SK-N-SH (cell line): Measurements from ENCODE around the gene CPAMD8. TPM values are rescaled to one million over a fixed set of nuclear protein-coding genes. Genes with fewer than 3 reads are reported as not detected.

Experiments
- CTCF ChIA-PET: fragments of 300-600, 350-600 bp; formaldehyde crosslinking; extraction: SDS; loops from one replicate; lab custom pipeline; 2021; lab: Yijun Ruan, JAX
- POLR2A ChIA-PET: fragments of 350-600 bp; sonication (Branson Sonifier 250); formaldehyde crosslinking; extraction: SDS; loops from one replicate; lab custom pipeline; 2020; ENCODE audit warnings: antibody characterized with exemption, inconsistent platforms; lab: Yijun Ruan, JAX
- DNase-seq: peaks from one replicate; pipeline ENCODE4 v3.0.0; 2012
- H2AFZ ChIP-seq: fragments of 200-600 bp; sonication (generic); 2 replicates; pipeline ENCODE4 v1.8.1; 2016; ENCODE audit warnings: antibody characterized with exemption, mild to moderate bottlenecking, low read depth
- H3F3A ChIP-seq: fragments of 200-600 bp; sonication (generic); replicated peaks from 2 replicates; pipeline ENCODE3; 2016; ENCODE audit warnings: antibody characterized with exemption, mild to moderate bottlenecking; ENCODE audit not compliant: insufficient read depth
- H3K27ac ChIP-seq, 2 experiments: fragments of 200-500 bp in 1 of 2; fragments of 200-600 bp in 1 of 2; sonication (Bioruptor generic) in 1 of 2; sonication (generic), shearing (Covaris generic) in 1 of 2; 2 replicates each; pipeline versions ENCODE4 v1.5.1 to v1.6.1; 2014 to 2016; ENCODE audit warnings: low read depth in 2 of 2, inconsistent platforms in 1 of 2, low read length in 1 of 2, mild to moderate bottlenecking in 1 of 2, mixed read lengths in 1 of 2
- H3K27me3 ChIP-seq: fragments of 200-600 bp; sonication (generic), shearing (Covaris generic); 2 replicates; pipeline ENCODE4 v1.6.1; 2016; ENCODE audit warnings: mixed run types; ENCODE audit not compliant: insufficient read depth
- H3K36me3 ChIP-seq, 2 experiments: fragments of 200-500 bp in 1 of 2; fragments of 200-600 bp in 1 of 2; sonication (Bioruptor generic) in 1 of 2; sonication (generic) in 1 of 2; replicated peaks in 1 of 2; 2 replicates each; pipeline versions ENCODE3 to v1.5.1; 2014 to 2016; ENCODE audit warnings: low read length in 1 of 2, mild to moderate bottlenecking in 1 of 2; ENCODE audit not compliant: insufficient read depth in 2 of 2, control insufficient read depth in 1 of 2
- H3K4me1 ChIP-seq, 2 experiments: fragments of 200-500 bp in 1 of 2; fragments of 200-600 bp in 1 of 2; sonication (Bioruptor generic) in 1 of 2; sonication (generic), shearing (Covaris generic) in 1 of 2; 2 replicates each; pipeline versions ENCODE4 v1.5.1 to v1.6.1; 2014 to 2016; ENCODE audit warnings: low read depth in 1 of 2, low read length in 1 of 2, mixed run types in 1 of 2; ENCODE audit not compliant: insufficient read depth in 2 of 2, control insufficient read depth in 1 of 2
- H3K4me2 ChIP-seq: fragments of 200-600 bp; sonication (generic), shearing (Covaris generic); 2 replicates; pipeline ENCODE4 v1.6.1; 2017; ENCODE audit warnings: mixed run types
- H3K4me3 ChIP-seq, 2 experiments: fragments of 200-500 bp in 1 of 2; fragments of 200-600 bp in 1 of 2; sonication (Bioruptor generic) in 1 of 2; sonication (generic), shearing (Covaris generic) in 1 of 2; 2 replicates each; pipeline versions ENCODE4 v1.5.1 to v1.8.1; 2014 to 2016; ENCODE audit warnings: low read depth in 2 of 2, inconsistent platforms in 1 of 2, low read length in 1 of 2, mild to moderate bottlenecking in 1 of 2, mixed read lengths in 1 of 2, moderate library complexity in 1 of 2
- H3K79me2 ChIP-seq: fragments of 200-600 bp; sonication (generic); 2 replicates; pipeline ENCODE4 v1.8.1; 2017; ENCODE audit warnings: mild to moderate bottlenecking; ENCODE audit not compliant: insufficient read depth
- H3K9ac ChIP-seq: fragments of 200-600 bp; sonication (generic); 2 replicates; pipeline ENCODE4 v1.6.1; 2017; ENCODE audit warnings: mixed run types
- H3K9me2 ChIP-seq: fragments of 200-600 bp; sonication (generic); 2 replicates; pipeline ENCODE4 v1.6.1; 2017; ENCODE audit warnings: mixed run types
- H3K9me3 ChIP-seq: fragments of 200-600 bp; sonication (generic); 2 replicates; pipeline ENCODE4 v1.6.1; 2017; ENCODE audit warnings: mixed run types, mild to moderate bottlenecking, moderate library complexity
- H4K20me1 ChIP-seq: fragments of 200-600 bp; sonication (generic); 2 replicates; pipeline ENCODE4 v1.6.1; 2017; ENCODE audit warnings: mild to moderate bottlenecking, mixed run types; ENCODE audit not compliant: insufficient read depth
- CHD2 ChIP-seq: fragments of 150-350 bp; IDR thresholded peaks from 2 replicates; pipeline ENCODE4 v1.6.1; 2018; ENCODE audit warnings: low read length; ENCODE audit not compliant: partially characterized antibody
- SMC3 ChIP-seq: IDR thresholded peaks from 2 replicates; pipeline ENCODE4 v1.6.1; 2012; ENCODE audit warnings: low read depth, low read length, improper control_type of control experiment
- TEAD4 ChIP-seq: IDR thresholded peaks from 2 replicates; pipeline ENCODE4 v1.4.0; 2012; ENCODE audit warnings: mild to moderate bottlenecking, borderline replicate concordance; ENCODE audit not compliant: insufficient read depth
- WGBS: methylation state at CpG from one replicate; pipeline ENCODE4 v1.1.6; 2017; ENCODE audit warnings: low lambda C conversion rate; 5-methylcytosine and 5-hydroxymethylcytosine counted together
- polyA plus RNA-seq, 3 experiments: library from polyadenylated mRNA; depleted of rRNA; stranded (reverse); fragments of >200 nt; gene quantifications; 2 replicates each; pipeline ENCODE4 v1.2.3, GENCODE V29; 2012
- TF ChIP-seq, protein P1 (sequence below): fragments of 200-600 bp; sonication (generic); IDR thresholded peaks from 2 replicates; pipeline ENCODE4 v1.6.1; 2017; ENCODE audit warnings: antibody characterized with exemption, mild to moderate bottlenecking, moderate library complexity
- TF ChIP-seq, protein P2 (sequence below): fragments of 150-350 bp; IDR thresholded peaks from 2 replicates; pipeline ENCODE4 v1.6.1; 2016; ENCODE audit warnings: mild to moderate bottlenecking, low read depth, low read length

CPAMD8 gene
- polyA plus RNA-seq (2012; rRNA removed): 1.0 and 1.2 TPM in 2 replicates
- 0.45 and 0.62 TPM in 2 replicates for polyA plus RNA-seq (2012; cell fraction: cytosol; rRNA removed)
- polyA plus RNA-seq (2012; cell fraction: nucleus; rRNA removed): 2.9 and 3.4 TPM in 2 replicates

DNA sequence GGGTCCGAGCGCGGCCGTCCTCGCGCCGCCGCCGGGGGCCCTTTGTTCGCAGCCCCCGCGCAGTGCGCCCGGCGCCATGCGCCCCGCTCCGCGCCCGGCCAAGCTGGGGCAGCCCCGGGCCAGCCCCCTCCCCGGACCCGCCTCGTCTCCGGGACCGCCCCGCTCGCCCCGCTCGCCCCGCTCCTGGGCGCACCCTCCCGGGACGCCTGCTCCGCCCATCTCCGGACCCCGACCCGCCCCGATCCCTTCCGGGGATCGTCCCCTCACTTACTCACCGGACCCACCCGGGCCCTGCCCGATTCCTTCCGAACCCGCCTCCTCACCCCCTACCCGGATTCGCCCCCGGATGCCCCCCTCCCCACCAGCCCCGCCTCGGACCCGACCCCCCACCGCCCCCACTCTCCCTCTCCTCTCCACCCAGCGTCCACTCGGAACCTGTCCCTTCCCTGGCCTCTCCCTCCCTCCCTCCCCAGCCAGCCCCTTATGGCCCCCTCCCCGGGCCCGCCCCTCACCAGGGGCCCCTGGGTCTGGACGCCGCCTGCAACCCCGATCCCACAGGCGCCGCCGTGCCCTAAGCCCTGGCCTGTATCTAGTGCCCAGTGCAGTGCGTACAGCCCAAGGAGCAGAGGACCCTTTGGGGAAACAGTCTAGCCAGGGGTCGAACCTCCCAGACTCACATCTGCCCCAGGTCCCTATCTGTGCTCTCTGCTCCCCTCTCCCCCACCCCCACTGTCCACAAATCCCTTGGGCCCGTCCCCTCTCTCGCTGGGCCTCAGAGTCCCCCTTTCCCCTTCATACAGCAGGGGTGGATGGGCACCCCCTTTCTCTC lies at the start of gene CPAMD8:
Gene CPAMD8 (minus strand): TSS at position 105 of the 829 bp plus-strand sequence. CDS start 168 bp downstream, outside the sequence.
- Histone ChIP-seq H3K9ac (no peak within 1 kb of the TSS), H3K27ac (no peak within 1 kb of the TSS), H3K4me2 (no peak within 1 kb of the TSS), H3K9me3 (no peaks in the 10 kb centered on the region), H3K4me1 (no peaks in the 10 kb centered on the region), H3F3A (no peaks in the 10 kb centered on the region), H3K9me2 (no peaks in the 10 kb centered on the region), H4K20me1 (no peaks in the 10 kb centered on the region), H2AFZ (no peak within 1 kb of the TSS), H3K36me3 (no peaks in the 10 kb centered on the region), H3K79me2 (no peaks in the 10 kb centered on the region), H3K4me3 (no peak within 1 kb of the TSS), H3K27me3 (peaks cover 38% of the 10 kb centered on the region)
- CTCF ChIA-PET: no interaction called here
- peak; percentile 59 for DNase-seq
- WGBS: 5% methylated on average over 18 of the region's 67 CpGs
- POLR2A ChIA-PET: no interaction called here
- TF ChIP-seq SMC3 (no peak), CHD2 (no peak)
- TF ChIP-seq, protein P1, sequence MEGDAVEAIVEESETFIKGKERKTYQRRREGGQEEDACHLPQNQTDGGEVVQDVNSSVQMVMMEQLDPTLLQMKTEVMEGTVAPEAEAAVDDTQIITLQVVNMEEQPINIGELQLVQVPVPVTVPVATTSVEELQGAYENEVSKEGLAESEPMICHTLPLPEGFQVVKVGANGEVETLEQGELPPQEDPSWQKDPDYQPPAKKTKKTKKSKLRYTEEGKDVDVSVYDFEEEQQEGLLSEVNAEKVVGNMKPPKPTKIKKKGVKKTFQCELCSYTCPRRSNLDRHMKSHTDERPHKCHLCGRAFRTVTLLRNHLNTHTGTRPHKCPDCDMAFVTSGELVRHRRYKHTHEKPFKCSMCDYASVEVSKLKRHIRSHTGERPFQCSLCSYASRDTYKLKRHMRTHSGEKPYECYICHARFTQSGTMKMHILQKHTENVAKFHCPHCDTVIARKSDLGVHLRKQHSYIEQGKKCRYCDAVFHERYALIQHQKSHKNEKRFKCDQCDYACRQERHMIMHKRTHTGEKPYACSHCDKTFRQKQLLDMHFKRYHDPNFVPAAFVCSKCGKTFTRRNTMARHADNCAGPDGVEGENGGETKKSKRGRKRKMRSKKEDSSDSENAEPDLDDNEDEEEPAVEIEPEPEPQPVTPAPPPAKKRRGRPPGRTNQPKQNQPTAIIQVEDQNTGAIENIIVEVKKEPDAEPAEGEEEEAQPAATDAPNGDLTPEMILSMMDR: no peak

DNA sequence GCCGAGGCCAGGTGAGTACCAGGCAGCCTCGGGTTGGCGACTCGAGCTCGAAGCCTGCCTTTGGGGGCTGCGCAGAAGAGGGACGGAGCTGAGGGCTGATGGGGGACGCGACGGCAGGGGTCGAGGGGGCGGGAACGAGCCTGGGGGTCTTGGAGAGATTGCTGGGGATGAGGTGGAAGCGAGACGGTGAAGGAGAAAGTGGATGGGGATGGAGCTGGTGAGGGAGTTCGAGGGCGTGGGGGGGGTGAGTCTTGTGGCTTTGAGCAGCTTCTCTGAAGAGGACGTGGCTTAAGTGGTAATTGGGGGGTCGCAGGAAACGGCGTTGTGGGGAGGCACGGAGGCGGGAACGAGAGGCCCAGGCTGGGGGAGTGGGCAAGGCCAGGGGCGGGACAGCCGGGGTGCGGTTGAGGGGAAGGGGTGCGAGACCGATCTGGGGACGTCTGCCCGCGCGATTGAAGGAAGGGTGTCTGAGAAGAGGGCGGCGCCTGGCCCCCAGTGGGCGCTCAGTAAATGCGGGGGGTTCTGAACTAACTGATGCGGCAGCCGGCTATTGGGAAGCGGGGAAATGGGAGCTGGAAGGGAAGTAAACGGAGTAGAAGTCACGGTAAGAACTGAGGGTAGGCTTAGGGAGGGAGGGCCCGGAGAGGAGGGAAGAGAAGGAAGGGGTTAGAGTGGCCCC lies 49.4 kb upstream of the CPAMD8 start:
- no peaks in the 10 kb centered on the region for H3K9me3 ChIP-seq
- TF ChIP-seq, protein P1: 0 out of 2 replicates have a peak, but pooled peaks have one; percentile 6
- TF ChIP-seq, protein P2, sequence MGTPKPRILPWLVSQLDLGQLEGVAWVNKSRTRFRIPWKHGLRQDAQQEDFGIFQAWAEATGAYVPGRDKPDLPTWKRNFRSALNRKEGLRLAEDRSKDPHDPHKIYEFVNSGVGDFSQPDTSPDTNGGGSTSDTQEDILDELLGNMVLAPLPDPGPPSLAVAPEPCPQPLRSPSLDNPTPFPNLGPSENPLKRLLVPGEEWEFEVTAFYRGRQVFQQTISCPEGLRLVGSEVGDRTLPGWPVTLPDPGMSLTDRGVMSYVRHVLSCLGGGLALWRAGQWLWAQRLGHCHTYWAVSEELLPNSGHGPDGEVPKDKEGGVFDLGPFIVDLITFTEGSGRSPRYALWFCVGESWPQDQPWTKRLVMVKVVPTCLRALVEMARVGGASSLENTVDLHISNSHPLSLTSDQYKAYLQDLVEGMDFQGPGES: no peak
- no peak for TF ChIP-seq TEAD4
- under 1% methylated on average over 41 of the region's 43 CpGs for WGBS
- no peaks in the 10 kb centered on the region for H3K36me3 ChIP-seq
- H3K4me2 ChIP-seq: peak overlapping the region; percentile 98
- peaks cover 78% of the 10 kb centered on the region for H3K79me2 ChIP-seq
- ChIA-PET POLR2A (no interaction called here), CTCF (interaction anchor here (0.8 to 1.2 kb wide), 3 partner anchors 9 to 229 kb away, joined by 3 read pairs; partner anchors contain the start of gene MRPL34)
- H2AFZ ChIP-seq: peak overlapping the region; percentile 41; the same call in 1 of the 2 replicates
- H3K27me3 ChIP-seq: no peaks in the 10 kb centered on the region
- peak overlapping the region; percentile 72; a peak in 3 of 4 replicates for H3K27ac ChIP-seq
- no peak for DNase-seq
- H3K9ac ChIP-seq: peak overlapping the region; percentile 93
- H3F3A ChIP-seq: peaks cover 29% of the 10 kb centered on the region
- peaks cover 17% of the 10 kb centered on the region for H4K20me1 ChIP-seq
- peak overlapping the region; percentile 59 to 77 for H3K4me3 ChIP-seq
- no peaks in the 10 kb centered on the region for H3K9me2 ChIP-seq
- peaks cover 21 to 39% of the 10 kb centered on the region in 2 experiments; a peak in 2 of 4 replicates for H3K4me1 ChIP-seq
